22Rv1 (cell line): ENCODE results near the gene ERCC1.

Source experiments
- ZFX ChIP-seq: fragments of 450-650 bp; IDR thresholded peaks from 2 replicates; pipeline ENCODE4 v1.6.1; 2017; ENCODE audit warnings: antibody characterized with exemption, borderline replicate concordance
- TF ChIP-seq, protein P1 (sequence below): fragments of 450-650 bp; IDR thresholded peaks from 2 replicates; pipeline ENCODE4 v1.5.1; 2017; ENCODE audit warnings: mild to moderate bottlenecking

DNA sequence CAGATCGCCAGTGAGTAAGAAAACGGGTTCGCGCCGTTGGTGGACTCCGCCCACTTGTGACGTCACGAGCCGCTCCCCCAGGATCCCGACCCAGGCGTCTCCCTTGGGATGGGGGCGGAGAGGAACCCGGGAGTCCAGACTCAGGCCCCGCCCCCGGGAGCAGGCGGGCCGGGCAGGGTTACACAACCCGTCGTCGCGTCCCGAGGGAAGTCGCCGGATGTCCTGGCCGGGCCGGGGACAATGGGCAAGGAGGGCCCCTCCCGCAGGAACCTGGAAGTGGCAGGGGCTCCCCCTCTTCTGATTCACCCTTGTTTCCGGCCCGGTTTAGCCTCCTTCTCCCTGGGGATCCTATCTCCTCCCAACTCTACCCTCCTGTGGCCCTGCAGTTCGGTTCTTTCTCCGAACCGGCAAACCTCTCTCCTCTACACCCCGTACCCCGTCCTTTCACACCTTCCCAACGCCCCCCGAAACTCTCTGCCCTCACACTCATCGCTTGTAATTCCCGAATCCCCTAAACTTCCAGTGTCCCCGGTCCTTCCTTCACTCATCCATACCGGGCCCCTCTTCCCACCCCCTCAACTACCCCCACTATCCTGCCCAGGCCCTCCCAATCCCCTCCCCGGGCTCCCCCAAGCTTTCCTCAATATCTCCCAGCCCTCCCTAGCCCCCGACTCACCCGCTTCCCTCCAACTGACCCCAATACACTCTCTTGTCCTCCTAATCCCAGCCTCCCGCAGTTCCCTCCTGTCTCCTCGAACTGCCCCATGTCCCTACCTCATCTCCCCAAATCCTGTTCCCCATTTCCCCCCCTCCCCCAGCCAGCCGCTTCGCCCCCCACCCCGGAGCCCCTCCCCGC is 20.0 kb upstream of the ERCC1 start:
- TF ChIP-seq, protein P1, sequence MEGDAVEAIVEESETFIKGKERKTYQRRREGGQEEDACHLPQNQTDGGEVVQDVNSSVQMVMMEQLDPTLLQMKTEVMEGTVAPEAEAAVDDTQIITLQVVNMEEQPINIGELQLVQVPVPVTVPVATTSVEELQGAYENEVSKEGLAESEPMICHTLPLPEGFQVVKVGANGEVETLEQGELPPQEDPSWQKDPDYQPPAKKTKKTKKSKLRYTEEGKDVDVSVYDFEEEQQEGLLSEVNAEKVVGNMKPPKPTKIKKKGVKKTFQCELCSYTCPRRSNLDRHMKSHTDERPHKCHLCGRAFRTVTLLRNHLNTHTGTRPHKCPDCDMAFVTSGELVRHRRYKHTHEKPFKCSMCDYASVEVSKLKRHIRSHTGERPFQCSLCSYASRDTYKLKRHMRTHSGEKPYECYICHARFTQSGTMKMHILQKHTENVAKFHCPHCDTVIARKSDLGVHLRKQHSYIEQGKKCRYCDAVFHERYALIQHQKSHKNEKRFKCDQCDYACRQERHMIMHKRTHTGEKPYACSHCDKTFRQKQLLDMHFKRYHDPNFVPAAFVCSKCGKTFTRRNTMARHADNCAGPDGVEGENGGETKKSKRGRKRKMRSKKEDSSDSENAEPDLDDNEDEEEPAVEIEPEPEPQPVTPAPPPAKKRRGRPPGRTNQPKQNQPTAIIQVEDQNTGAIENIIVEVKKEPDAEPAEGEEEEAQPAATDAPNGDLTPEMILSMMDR, result no peak
- TF ChIP-seq ZFX, result no peak
